Mucosa of descending colon (tissue), 3 donors: ENCODE data around the gene TRPM1. TPM values are rescaled to one million over a fixed set of nuclear protein-coding genes. Genes with fewer than 3 reads are reported as not detected.

Experiments
- ATAC-seq: fragments of 200-7000 bp; cut with Tn5 transposase; one replicate; pipeline ENCODE4 v1.9.1; 2020; ENCODE audit warnings: mild to moderate bottlenecking, moderate library complexity
- DNase-seq, 3 donors: peaks; one replicate each; pipeline ENCODE4 v3.0.0-alpha.2; 2020
- H3K36me3 ChIP-seq: fragments of 200-600 bp; one replicate; pipeline ENCODE4 v1.8.0; 2021; ENCODE audit warnings: low read depth, mild to moderate bottlenecking
- H3K4me1 ChIP-seq: fragments of 200-600 bp; one replicate; pipeline ENCODE4 v1.8.0; 2021; ENCODE audit warnings: low read depth, mild to moderate bottlenecking
- H3K4me3 ChIP-seq: fragments of 200-600 bp; one replicate; pipeline ENCODE4 v1.8.0; 2021; ENCODE audit warnings: mild to moderate bottlenecking
- H3K9me3 ChIP-seq: fragments of 200-600 bp; one replicate; pipeline ENCODE4 v1.8.0; 2021; ENCODE audit warnings: mild to moderate bottlenecking
- CTCF ChIP-seq: fragments of 200-600 bp; IDR thresholded peaks from one replicate; pipeline ENCODE4 v1.8.0; 2022; ENCODE audit warnings: antibody characterized with exemption, mild to moderate bottlenecking
- intact Hi-C, 2 donors: fragments of 100-400 bp; cut with DNase I in 1 of 2; cut with micrococcal nuclease in 1 of 2; formaldehyde crosslinking; loops; one replicate each; pipeline versions ENCODE4 v1.11.0 to v1.11.1; 2022; cut with DNase I, micrococcal nuclease
- total RNA-seq, 3 donors: library from RNA; stranded (reverse); fragmentation: NEBNext Ultra II Directional in 2 of 3; extraction: Animal tissue kit (Norgen Biotek cat#: 25700) in 2 of 3; gene quantifications; one replicate each; pipeline versions ENCODE4 v1.2.1 to v1.2.4, GENCODE V29; 2021 to 2023
- donor health status: DM: no; HTN: no; CAD: no; lungs with moderate emphysema.
- donor health status: DM: no; HTN: no; CAD: no.
- donor health status: DM: no; HTN: yes; CAD: no.

TRPM1 gene
- total RNA-seq, 3 donors from 2014 or later: not detected

- H3K36me3 ChIP-seq: no peaks in the 10 kb centered on the region
- H3K9me3 ChIP-seq: no peaks in the 10 kb centered on the region
- no peak for TF ChIP-seq CTCF
- no peak overlapping the region for H3K4me3 ChIP-seq
- ATAC-seq: no peak
- DNase-seq: no peak
- H3K4me1 ChIP-seq: no peaks in the 10 kb centered on the region
- intact Hi-C loops: no loop called here
These were observed 61.6 kb downstream of the TRPM1 start for GRCh38 chr15:31039961-31040360.

- H3K36me3 ChIP-seq: no peaks in the 10 kb centered on the region
- H3K9me3 ChIP-seq: no peaks in the 10 kb centered on the region
- DNase-seq (no peak), ATAC-seq (no peak)
- no peak for TF ChIP-seq CTCF
- H3K4me3 ChIP-seq: no peak overlapping the region
- H3K4me1 ChIP-seq: no peaks in the 10 kb centered on the region
- intact Hi-C loops: no loop called here
These were observed 63.6 kb downstream of the TRPM1 start for GRCh38 chr15:31037731-31038477.

GRCh38 chr15:31036783-31037182 is 64.7 kb downstream of the TRPM1 start:
- no peaks in the 10 kb centered on the region for H3K9me3 ChIP-seq
- no peak for DNase-seq
- no peaks in the 10 kb centered on the region for H3K36me3 ChIP-seq
- no peak for ATAC-seq
- H3K4me1 ChIP-seq: no peaks in the 10 kb centered on the region
- intact Hi-C loops: no loop called here
- no peak for TF ChIP-seq CTCF
- no peak overlapping the region for H3K4me3 ChIP-seq

- DNase-seq (no peak), ATAC-seq (no peak)
- no peak for TF ChIP-seq CTCF
- Histone ChIP-seq H3K4me3 (no peak overlapping the region), H3K36me3 (no peaks in the 10 kb centered on the region), H3K9me3 (no peaks in the 10 kb centered on the region), H3K4me1 (no peaks in the 10 kb centered on the region)
- intact Hi-C loops: no loop called here
These were observed 65.9 kb downstream of the TRPM1 start for GRCh38 chr15:31035610-31036009.

GRCh38 chr15:31034152-31034551 is 67.4 kb downstream of the TRPM1 start:
- ATAC-seq (no peak), DNase-seq (no peak)
- Histone ChIP-seq H3K4me3 (no peak overlapping the region), H3K36me3 (no peaks in the 10 kb centered on the region), H3K4me1 (no peaks in the 10 kb centered on the region), H3K9me3 (no peaks in the 10 kb centered on the region)
- intact Hi-C loops: no loop called here
- TF ChIP-seq CTCF: no peak
